GM21515 (cell line): Measurements from ENCODE around the gene ASTN2.

Experiments used
- ATAC-seq: cut with Tn5 transposase; IDR thresholded peaks from one replicate; pipeline ENCODE4 v1.9.1; 2021; ENCODE audit not compliant: unreplicated experiment

Gene ASTN2

DNA sequence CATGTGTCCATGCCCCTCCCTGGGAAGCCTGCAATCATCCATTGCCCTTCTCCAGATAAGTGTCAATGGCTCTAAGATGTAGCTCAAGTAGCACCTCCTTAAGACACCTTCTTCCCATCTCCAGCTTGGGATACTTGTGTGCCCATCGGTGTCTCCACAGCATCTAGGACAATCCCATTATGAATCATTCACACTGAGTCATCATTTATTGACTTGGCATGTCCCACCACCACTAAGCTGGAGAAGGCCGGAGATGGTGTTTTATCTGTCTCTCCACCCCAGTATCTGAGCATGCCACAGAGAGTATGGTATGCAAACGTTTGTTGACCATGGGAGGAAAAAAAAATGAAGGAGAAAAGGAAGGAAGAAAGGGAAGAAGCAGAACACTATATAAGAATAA lies 385.5 kb downstream of the ASTN2 start:
- ATAC-seq: no peak

DNA sequence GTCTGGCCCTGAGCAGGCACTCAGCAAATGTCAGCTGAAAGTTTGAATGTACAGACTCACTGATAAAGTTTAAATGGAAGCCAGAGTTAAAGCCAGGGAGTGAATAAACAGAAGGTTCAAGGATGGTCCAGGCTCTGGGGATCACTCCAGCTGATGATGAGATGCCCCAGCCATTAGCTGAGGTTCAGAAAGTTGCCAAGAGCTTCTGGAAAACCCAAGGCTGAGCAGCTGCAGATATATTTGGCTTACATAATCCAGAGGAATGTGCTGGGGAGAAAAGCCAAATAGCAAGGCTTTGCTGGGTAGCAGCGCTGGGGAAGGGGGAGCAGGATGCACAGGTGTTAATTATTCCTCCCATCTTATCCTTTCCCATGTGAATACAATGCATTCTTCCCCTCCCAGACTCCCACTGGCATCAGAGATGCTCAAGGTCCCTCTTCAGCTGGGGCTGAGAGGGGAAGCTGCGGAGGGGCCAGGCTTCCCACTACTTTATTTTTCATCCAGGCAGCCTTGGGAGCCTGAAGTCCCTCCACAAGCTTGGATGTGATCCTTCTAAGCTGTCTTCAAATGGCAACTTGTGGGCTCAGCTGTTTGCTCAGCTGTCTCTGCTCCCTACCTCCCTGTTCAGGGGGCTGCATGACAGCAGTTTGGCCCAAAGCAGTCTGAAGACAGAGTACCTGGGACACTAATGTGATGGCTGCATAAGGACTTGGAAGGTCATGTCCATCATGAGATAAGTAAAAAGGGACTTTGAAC lies 386.6 kb downstream of the ASTN2 start:
- ATAC-seq: no peak

DNA sequence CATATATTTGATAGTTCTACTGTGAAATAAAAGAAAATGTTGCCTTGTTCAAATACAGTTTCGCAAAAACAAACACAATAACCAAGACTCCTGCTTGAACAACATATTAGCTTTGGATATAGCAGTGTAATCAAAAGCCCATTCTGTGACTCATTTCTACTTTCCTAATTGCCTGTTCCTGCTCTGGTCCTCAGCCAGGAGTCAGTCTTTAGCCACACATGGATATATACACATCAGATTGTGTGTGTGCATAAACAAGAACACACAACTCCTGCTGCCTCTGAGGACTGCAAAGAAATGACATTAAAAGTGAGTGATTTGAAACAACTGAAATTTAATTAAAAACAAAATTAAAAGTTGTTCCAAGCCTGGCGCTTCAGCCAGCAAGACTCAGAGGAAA lies 393.0 kb downstream of the ASTN2 start:
- ATAC-seq: no peak

DNA sequence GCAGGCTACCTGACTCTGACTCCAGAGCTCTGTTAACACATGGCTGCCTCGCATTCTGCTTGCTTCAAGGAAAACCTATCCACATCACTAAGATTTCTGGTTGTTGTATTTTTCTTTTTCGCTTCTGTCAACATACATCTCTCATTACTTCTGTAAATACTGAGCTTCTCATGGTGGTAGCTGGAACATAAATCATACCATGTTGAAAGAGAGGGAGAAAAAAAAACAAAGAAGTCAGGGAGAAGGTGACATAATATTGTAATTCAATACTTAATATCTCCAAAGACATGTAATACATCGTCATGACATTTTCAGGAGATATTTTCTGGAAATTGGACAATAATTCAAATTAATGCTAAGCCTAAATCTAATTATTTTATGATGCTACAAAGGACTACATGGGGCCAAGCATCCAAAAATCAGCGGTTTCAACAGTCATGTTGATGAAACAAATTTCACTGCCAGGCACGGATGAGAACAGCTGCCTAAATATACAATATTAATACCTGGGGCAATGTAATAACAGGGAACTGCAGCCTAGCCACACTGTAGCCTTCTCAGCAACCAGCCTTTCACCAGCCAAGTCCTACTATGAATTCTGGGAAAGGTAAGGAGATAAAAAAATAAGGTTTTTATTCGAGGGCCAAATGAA lies 395.8 kb downstream of the ASTN2 start:
- no peak for ATAC-seq

DNA sequence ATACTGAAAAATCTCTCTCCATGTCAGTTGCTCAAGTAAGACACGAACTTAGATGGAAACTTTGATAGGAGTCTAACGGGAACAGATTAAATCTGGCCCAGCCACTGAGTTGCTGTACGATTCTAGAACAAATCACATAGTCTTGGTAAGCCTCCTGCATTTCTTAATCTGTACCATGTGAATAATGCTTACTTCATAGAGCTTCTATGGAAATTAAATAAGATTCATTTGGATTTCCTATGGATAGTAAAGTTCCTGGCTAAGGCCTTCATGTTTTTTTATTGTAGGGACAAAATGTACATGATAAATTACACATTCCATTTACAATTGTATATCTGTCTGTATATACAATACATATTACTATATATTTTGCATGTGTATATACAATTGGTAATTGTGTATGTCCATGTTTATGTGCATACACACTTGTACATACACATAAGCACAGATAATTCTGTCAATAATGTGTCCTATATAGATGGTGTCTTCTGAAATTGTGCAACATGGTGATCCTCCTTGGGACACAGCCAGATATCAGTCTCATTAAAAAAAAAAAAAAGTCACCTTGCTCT lies 397.4 kb downstream of the ASTN2 start:
- ATAC-seq: no peak

DNA sequence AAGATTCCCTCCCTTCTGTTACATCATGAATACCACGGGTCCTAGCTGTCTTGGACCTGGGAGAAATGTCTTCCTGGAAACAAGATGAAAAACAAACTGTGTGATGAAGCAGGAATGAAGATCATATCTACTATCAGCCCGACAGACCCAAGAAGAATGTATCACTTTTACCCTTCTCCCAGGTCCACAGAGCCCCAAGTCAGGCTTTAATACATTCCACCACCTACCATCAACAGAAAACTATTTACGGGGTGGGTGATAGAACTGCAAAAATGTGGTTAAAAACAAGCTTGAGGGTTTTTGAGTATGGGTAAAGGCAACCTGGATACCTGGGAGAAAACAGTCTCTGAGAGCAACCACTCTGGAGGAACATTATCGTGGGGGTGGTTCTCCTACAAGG lies 400.8 kb downstream of the ASTN2 start:
- no peak for ATAC-seq

DNA sequence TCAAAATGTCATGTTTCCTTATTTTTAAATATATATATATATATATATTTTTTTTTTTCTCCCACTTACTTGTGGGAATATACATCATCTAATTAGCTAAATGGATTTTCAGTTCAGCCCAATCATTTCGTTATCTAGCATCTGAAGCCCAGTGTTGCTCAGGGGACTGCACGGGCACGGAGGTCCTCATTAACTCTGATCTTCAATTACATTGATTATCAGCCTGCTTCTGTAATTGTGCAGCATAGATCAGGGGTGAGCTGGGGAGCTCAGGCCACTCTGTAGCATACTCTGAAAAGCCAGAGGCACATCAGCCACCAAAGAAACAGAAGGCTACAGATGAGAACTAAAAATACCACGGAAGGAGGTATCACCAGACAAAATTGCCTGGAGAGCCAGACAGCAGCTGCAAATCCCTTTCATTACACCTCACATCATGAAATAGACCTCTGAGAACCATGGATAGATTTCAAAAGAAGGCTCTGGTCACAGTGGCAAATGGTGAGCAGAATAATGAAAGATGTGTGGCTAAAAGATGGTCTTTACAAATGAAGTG lies 401.3 kb downstream of the ASTN2 start:
- no peak for ATAC-seq

DNA sequence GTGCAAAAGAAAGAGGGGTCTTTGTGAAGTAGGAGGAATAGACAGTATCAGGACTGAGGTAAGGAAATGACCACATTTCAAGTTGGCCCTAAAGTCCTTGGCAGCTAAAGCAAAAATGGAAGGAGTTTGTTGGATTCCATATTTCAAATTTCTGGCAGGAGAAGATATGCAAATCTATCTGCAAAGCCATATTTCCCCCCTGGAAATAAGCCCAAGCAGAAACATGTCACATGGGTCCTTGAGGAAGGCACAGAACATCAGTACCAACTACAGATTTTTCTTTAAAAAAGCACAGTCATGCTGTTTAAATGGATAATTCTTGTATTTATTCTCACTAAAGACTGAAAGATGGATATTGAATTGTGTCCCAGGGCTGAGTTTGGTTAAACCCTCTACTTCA lies 404.8 kb downstream of the ASTN2 start:
- no peak for ATAC-seq

DNA sequence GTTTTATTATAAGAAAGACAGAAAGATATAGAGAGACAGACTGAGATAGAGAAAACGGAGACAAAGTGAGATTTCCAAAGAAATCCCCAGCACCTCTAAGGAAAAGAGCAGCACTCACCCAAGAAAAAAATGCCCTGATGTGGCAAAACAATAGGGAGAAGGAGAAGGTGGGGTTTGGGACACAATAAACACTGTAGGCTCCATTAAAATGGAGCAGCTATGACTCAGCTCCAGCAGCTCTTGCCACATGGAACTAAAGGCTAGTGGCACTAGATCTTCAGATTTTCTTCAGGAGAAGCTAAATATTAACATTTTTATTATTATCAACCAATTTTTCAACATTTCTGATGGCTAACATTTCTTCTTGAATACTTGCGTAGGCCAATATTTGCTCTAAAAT lies 406.0 kb downstream of the ASTN2 start:
- no peak for ATAC-seq

DNA sequence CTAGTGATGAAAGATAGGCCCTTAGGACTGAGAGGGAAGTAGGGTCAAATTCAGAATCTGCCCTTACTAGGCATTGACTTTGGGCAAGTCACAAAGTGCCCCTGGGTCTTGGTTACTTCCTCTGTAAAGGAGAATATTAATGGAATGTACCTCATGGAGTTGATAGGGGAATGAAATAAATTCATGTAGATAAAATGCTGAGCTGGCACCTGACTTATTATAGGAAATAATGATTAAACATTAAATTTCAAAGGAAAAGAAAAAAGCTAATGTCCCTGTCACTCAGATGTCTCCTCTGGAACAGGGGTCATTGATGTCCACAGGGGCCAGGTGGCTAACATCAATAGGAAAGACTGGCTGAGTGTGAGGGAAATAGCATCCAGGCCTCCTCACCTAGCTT lies 406.4 kb downstream of the ASTN2 start:
- ATAC-seq: no peak

DNA sequence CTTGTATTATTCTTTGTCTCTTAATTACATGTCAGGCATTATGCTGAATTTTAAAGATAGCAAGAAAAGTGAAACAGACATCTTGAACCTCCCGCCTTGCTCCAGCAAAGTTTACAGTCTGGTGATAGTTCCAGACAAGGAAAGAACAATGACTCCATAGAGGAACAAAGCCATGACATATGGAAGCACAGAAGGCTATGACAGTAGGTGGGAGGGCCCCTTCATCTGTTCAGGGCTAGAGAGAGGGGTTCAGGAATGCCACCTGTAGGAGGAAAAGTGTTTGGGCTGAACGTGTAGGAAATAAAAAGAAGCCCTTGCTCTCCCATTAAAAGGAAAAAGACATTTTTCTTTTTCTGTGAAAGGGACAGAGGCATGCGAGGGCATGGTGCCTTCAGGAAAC lies 412.2 kb downstream of the ASTN2 start:
- ATAC-seq: no peak

DNA sequence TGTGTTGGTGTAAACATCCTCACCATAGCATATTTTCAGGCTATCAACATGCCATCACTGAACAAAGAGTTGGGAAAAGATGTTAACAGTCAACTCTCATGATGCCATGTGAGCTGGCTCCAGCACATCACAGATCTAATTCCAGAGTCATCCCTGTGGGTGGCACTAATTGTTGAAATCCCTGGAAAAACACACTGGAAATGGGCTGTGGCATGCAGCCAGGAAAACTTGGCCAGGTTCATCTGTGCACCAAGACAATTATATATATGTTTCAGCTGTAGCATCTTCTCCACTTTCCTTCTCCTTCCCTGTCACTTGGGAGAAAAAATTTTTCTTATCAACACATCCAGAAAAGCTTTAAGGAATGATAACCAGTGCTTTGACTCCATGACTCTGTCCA lies 414.0 kb downstream of the ASTN2 start:
- no peak for ATAC-seq

DNA sequence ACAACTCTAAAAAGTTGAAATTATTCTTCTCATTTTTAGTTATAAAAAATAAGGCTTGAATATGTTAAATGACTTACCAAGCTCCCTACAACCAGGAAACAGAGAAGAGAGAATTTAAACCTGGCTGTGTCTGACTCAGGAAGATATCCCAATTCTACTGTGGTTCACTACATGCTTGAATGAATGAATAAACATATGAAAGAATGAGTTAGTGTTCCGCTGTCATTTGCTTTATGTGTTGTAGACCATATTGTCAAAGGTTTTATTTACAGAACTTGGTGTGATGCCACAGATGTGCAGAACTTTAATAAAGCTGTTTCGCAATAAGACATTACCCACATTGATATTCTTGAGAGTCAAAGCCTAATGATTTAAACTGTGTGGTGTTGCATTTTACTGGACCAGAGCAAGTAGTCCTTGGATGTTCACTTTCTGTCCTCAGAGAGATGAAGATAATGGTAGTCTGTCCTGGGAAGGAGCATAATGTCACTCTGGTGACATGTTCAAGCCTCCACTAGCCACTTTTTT lies 414.6 kb downstream of the ASTN2 start:
- no peak for ATAC-seq

DNA sequence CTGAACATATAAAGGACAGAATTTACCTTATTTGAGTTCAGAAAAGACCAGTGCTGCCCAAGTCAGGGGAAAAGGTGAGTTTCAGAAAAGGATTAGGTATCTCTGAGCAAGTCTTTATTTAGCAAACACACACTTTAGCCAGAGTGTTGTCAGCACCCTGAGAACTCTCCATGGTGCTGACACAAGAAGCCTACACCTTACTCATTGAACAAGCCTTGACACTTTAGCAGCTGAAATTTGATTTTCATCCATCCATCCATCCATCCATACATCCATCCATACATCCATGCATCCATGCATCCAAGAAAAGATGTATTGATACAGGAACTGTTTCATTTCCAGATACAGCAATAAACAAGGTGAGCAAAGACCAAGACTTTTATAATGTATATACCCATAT lies 416.6 kb downstream of the ASTN2 start:
- no peak for ATAC-seq

DNA sequence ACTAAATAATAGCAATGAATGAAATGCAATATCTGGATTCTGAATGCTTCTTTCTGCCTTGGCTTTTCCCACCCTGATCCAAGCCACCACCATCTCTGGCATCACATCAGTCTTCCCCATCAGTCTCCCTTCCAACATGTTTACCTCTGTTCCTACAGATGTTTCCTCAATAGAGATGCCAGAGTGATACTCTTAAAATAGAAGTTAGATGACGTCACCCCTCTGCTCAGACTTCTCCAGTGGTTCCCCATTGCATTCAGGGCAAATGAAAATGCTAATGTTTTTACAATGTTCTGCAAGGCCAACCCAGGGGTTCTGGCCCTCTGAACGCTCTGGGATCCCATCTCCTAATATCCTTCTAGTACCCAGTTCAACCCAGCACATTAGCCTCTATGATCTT lies 422.0 kb downstream of the ASTN2 start:
- no peak for ATAC-seq

DNA sequence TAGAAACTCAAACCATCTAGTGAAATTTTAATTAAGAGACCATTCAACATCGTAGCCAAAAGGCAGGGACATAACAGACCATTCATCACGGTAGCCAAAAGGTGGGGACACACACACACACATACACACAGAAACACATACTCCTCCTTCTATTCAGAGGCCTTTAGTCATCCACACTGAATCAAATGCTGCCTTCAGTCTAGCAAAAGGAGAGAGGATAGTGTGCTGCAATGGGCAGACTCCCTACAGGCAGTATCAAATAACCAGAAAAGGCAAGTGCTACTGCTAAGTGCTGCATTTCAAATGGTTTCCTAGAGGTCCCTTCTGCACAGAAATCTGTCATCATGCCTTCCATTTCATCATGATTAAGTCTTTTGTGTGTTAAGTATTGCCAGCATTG lies 423.8 kb downstream of the ASTN2 start:
- no peak for ATAC-seq

DNA sequence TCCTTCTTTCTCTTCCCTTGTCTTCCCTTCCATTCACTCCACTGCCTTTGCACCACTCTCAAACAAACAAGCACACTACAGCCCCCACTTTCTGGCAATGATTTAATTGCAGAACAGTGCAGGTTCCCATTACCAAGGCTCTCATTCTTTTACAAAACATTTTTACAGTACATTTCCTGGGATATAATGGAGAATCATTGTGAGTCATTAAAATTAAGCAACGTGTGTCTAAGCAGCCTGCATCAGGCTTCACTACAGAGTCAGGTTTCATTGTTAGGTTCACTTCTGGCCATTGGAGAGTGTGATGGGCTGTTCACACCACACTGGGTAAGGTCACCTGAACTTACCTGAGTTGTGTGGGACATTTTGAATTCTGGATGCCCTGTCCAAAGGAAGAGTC lies 424.3 kb downstream of the ASTN2 start:
- ATAC-seq: no peak

DNA sequence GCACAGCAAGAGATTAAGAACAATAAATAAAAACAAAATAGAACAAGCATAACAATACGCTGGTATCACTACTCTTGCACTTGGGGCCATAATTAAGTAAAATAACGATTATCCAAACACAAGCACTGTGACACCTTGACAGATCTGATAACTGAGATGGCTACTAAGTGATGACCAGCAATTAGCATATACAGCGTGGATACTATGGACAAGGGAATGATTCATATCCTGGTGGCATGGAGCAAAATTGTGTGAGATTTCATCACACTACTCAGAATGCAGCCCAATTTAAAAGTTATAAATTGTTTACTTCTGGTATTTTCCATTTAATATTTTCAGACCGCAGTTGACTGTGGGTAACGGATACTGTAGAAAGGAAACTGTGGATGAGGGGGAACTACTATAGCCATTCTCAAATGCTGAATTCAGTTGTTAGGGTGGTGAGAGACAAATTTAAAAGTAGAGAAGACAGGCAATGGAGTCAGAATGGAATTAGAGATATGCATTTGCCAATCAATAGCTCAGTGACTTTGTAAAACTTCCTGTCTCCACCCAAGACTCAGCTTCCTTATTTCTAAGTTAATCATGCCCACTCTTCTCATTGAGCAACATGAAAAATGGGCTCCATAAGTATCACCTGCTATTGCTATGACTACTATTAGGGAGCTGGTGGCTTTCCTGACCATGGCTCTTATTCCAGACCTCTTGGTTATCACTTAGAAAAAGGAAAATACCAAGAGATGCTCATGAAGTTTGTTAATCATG lies 427.0 kb downstream of the ASTN2 start:
- no peak for ATAC-seq

DNA sequence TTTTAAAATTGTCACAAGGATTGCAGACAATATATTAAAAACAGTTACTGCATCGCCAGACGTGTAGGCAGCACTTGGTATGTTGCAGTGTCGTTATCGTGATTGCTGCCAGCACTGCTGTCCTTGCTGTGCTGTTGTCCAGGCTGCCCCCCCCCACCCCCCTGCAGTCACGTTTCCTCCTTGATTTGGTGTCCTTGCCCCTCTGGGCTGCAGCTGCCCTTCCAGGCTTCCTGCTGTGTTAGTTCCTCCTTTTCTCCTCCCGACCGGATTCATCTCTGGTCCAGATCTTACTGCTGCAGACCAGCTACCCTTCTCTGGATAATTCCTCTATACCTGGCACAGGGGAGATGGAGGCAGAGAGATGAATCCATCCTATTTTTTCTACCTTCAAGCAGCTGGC lies 428.8 kb downstream of the ASTN2 start:
- ATAC-seq: no peak

DNA sequence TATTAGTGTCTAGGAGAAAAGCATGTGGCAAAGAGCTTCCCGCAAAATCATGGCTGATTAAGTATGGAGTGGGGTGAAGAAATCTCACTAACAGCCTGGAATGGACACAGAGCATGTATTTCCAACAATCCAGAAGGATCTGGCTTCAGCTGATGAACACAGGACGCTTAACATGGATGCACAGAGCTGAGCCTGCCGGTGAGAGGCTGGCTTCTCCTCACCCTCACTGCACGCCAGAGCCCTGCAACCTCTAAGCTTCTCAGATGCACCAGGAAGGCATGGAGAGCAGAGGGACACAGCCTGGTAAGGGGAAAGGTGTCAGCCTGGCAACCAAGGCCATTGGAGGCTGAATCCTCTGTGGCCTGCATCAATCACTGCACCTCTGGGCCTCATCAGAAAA lies 429.3 kb downstream of the ASTN2 start:
- ATAC-seq: no peak

DNA sequence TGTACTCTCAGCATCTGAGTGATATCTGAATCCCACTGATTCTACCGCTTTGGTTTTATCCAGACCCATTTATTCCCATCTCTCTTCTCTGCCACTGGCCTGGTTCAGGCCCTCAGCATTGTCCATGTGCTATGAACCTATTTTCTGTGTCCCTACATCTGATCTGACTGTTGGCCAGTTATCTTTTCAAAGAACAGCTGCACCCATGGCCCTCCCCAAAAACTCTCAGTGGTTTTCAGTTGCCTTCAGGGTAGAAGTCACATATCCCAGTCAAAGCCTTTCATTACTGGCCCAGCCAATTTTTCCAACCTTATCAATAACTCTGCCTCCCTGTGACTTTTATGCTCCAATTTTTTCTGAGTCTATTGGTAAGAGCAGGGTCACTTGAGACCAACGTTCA lies 430.7 kb downstream of the ASTN2 start:
- ATAC-seq: no peak
